H9 (cell line): Measurements from ENCODE around the gene TRH. TPM values are rescaled to one million over a fixed set of nuclear protein-coding genes. Genes with fewer than 3 reads are reported as not detected.

ENCODE experiments used
- DNase-seq: peaks from one replicate; pipeline ENCODE4 v3.0.0-alpha.2; 2017
- H2AFZ ChIP-seq: one replicate; pipeline ENCODE4 v1.6.1; 2013; ENCODE audit warnings: mild to moderate bottlenecking, low read length, control low read depth, moderate library complexity
- H2AK5ac ChIP-seq: 2 replicates; pipeline ENCODE4 v1.6.1; 2013; ENCODE audit warnings: low read length, control low read depth, mixed read lengths; ENCODE audit not compliant: insufficient read length
- H2BK120ac ChIP-seq: one replicate; pipeline ENCODE4 v1.6.1; 2013; ENCODE audit warnings: low read depth, mild to moderate bottlenecking, low read length, control low read depth, inconsistent platforms; ENCODE audit not compliant: poor library complexity, severe bottlenecking
- H2BK12ac ChIP-seq: 2 replicates; pipeline ENCODE4 v1.6.1; 2013; ENCODE audit warnings: low read length, control low read depth, mixed read lengths, low read depth; ENCODE audit not compliant: insufficient read length
- H2BK15ac ChIP-seq: 2 replicates; pipeline ENCODE4 v1.6.1; 2013; ENCODE audit warnings: low read depth, low read length, control low read depth
- H2BK20ac ChIP-seq: one replicate; pipeline ENCODE4 v1.6.1; 2013; ENCODE audit warnings: low read depth, mild to moderate bottlenecking, low read length, control low read depth, inconsistent platforms; ENCODE audit not compliant: poor library complexity, severe bottlenecking
- H2BK5ac ChIP-seq: 2 replicates; pipeline ENCODE4 v1.6.1; 2013; ENCODE audit warnings: low read length, control low read depth, mixed read lengths; ENCODE audit not compliant: insufficient read length
- H3K14ac ChIP-seq: 2 replicates; pipeline ENCODE4 v1.6.1; 2013; ENCODE audit warnings: low read length, control low read depth; ENCODE audit not compliant: insufficient read depth
- H3K18ac ChIP-seq: 2 replicates; pipeline ENCODE4 v1.6.1; 2013; ENCODE audit warnings: low read depth, mild to moderate bottlenecking, mixed read lengths, low read length, control low read depth; ENCODE audit not compliant: insufficient read length
- H3K23ac ChIP-seq: 2 replicates; pipeline ENCODE4 v1.6.1; 2013; ENCODE audit warnings: low read length, control low read depth, mixed read lengths, low read depth; ENCODE audit not compliant: insufficient read length
- H3K23me2 ChIP-seq: 2 replicates; pipeline ENCODE4 v1.6.1; 2013; ENCODE audit warnings: low read depth, mild to moderate bottlenecking, mixed read lengths, low read length, control low read depth; ENCODE audit not compliant: insufficient read length, poor library complexity, severe bottlenecking
- H3K27ac ChIP-seq: 2 replicates; pipeline ENCODE4 v1.5.1; 2013; ENCODE audit warnings: low read length, control low read depth, mixed read lengths, low read depth; ENCODE audit not compliant: insufficient read length
- H3K27me3 ChIP-seq: 2 replicates; pipeline ENCODE4 v1.6.1; 2013; ENCODE audit warnings: low read length, control low read depth, inconsistent platforms; ENCODE audit not compliant: insufficient read depth
- H3K4ac ChIP-seq: 2 replicates; pipeline ENCODE4 v1.6.1; 2013; ENCODE audit warnings: low read depth, mild to moderate bottlenecking, control low read depth, inconsistent platforms, low read length, moderate library complexity
- H3K4me1 ChIP-seq: 2 replicates; pipeline ENCODE4 v1.6.1; 2013; ENCODE audit warnings: low read length, control low read depth, inconsistent platforms; ENCODE audit not compliant: insufficient read depth
- H3K4me2 ChIP-seq: 2 replicates; pipeline ENCODE4 v1.6.1; 2013; ENCODE audit warnings: low read length, control low read depth, mixed read lengths; ENCODE audit not compliant: insufficient read length, insufficient read depth
- H3K56ac ChIP-seq: 2 replicates; pipeline ENCODE4 v1.6.1; 2013; ENCODE audit warnings: low read depth, mild to moderate bottlenecking, mixed read lengths, low read length, control low read depth; ENCODE audit not compliant: insufficient read length
- H3K79me1 ChIP-seq: 2 replicates; pipeline ENCODE4 v1.6.1; 2013; ENCODE audit warnings: low read depth, mild to moderate bottlenecking, moderate library complexity, low read length, control low read depth, inconsistent platforms; ENCODE audit not compliant: insufficient read depth, poor library complexity, severe bottlenecking
- H3K79me2 ChIP-seq: 2 replicates; pipeline ENCODE4 v1.6.1; 2013; ENCODE audit warnings: low read length, control low read depth, inconsistent platforms; ENCODE audit not compliant: insufficient read depth
- H3K9ac ChIP-seq: 2 replicates; pipeline ENCODE4 v1.6.1; 2013; ENCODE audit warnings: low read length, control low read depth, mixed read lengths; ENCODE audit not compliant: insufficient read length; ENCODE audit errors: extremely low read depth
- H3K9me3 ChIP-seq: one replicate; pipeline ENCODE4 v1.6.1; 2013; ENCODE audit warnings: low read depth, low read length, inconsistent platforms; ENCODE audit not compliant: control insufficient read depth
- H3T11ph ChIP-seq: one replicate; pipeline ENCODE4 v1.6.1; 2013; ENCODE audit warnings: mild to moderate bottlenecking, low read length, control low read depth, inconsistent platforms
- H4K20me1 ChIP-seq: one replicate; pipeline ENCODE4 v1.6.1; 2013; ENCODE audit not compliant: control insufficient read depth, insufficient read length, insufficient read depth
- H4K5ac ChIP-seq: 2 replicates; pipeline ENCODE4 v1.6.1; 2013; ENCODE audit warnings: low read depth, mild to moderate bottlenecking, mixed read lengths, low read length, control low read depth; ENCODE audit not compliant: insufficient read length
- H4K8ac ChIP-seq: replicated peaks from 2 replicates; pipeline ENCODE4 v1.6.1; 2013; ENCODE audit warnings: low read length, control low read depth, mixed read lengths, low read depth; ENCODE audit not compliant: insufficient read length
- H4K91ac ChIP-seq: 2 replicates; pipeline ENCODE4 v1.6.1; 2013; ENCODE audit warnings: low read depth, mild to moderate bottlenecking, moderate library complexity, mixed read lengths, low read length, control low read depth; ENCODE audit not compliant: insufficient read length
- H3K27ac Mint-ChIP-seq, 3 experiments: 2 replicates in 2 of 3; 3 replicates in 1 of 3; pipeline ENCODE4 v1.8.0; 2020 to 2021; ENCODE audit warnings: mixed read lengths in 3 of 3, mild to moderate bottlenecking in 1 of 3, moderate library complexity in 1 of 3
- H3K27me3 Mint-ChIP-seq: 2 replicates; pipeline ENCODE4 v1.8.0; 2021; ENCODE audit warnings: low read depth, mild to moderate bottlenecking, moderate library complexity, mixed read lengths
- H3K36me3 Mint-ChIP-seq, 3 experiments: 2 replicates in 2 of 3; 3 replicates in 1 of 3; pipeline ENCODE4 v1.8.0; 2020 to 2021; ENCODE audit warnings: low read depth in 3 of 3, mixed read lengths in 3 of 3; ENCODE audit not compliant: insufficient read depth in 1 of 3
- H3K4me1 Mint-ChIP-seq, 2 experiments: 2 replicates each; pipeline ENCODE4 v1.8.0; 2020; ENCODE audit warnings: mixed read lengths in 2 of 2
- H3K4me3 Mint-ChIP-seq, 2 experiments: 2 replicates in 1 of 2; 3 replicates in 1 of 2; pipeline ENCODE4 v1.8.0; 2020 to 2021; ENCODE audit warnings: mild to moderate bottlenecking in 2 of 2, mixed read lengths in 2 of 2, moderate library complexity in 1 of 2
- H3K9me3 Mint-ChIP-seq, 2 experiments: 2 replicates in 1 of 2; 3 replicates in 1 of 2; pipeline ENCODE4 v1.8.0; 2020; ENCODE audit warnings: mild to moderate bottlenecking in 2 of 2, mixed read lengths in 2 of 2, moderate library complexity in 1 of 2
- total RNA-seq: library from RNA; stranded (reverse); gene quantifications from 2 replicates; pipeline ENCODE4 v1.2.1, GENCODE V29; 2021
- TF ChIP-seq, protein P1 (sequence below): fragments of 200-600 bp; sonication (generic); conservative IDR thresholded peaks from 3 replicates; pipeline ENCODE4 v1.8.0; 2021; ENCODE audit warnings: antibody characterized with exemption, mild to moderate bottlenecking

The TRH gene
- total RNA-seq, 1 experiment from 2014 or later: not detected

GRCh38 chr3:129956936-129957335 lies 17.6 kb upstream of the TRH start:
- Histone ChIP-seq H3K27ac (no peak overlapping the region), H3K56ac (no peak overlapping the region), H2BK15ac (no peak overlapping the region), H3K9me3 (no peaks in the 10 kb centered on the region), H3K18ac (no peak overlapping the region), H3K23ac (no peak overlapping the region), H3K4ac (no peak overlapping the region), H3K4me1 (no peaks in the 10 kb centered on the region), H3K14ac (no peak overlapping the region; the same call in 1 of the 2 replicates), H2AFZ (no peak overlapping the region), H2BK20ac (no peak overlapping the region), H2BK12ac (no peak overlapping the region), H2BK120ac (no peak overlapping the region), H3K23me2 (no peaks in the 10 kb centered on the region), H4K20me1 (no peaks in the 10 kb centered on the region), H4K8ac (no peak overlapping the region), H3K9ac (no peak overlapping the region), H2AK5ac (no peak overlapping the region), H3K4me2 (no peak overlapping the region), H3T11ph (no peak overlapping the region), H3K27me3 (no peaks in the 10 kb centered on the region; the same call in 1 of the 2 replicates), H4K5ac (no peak overlapping the region), H3K79me2 (no peaks in the 10 kb centered on the region), H3K79me1 (no peaks in the 10 kb centered on the region), H2BK5ac (no peak overlapping the region), H4K91ac (no peak overlapping the region)
- no peaks in the 10 kb centered on the region for H3K36me3 Mint-ChIP-seq
- DNase-seq: no peak
- TF ChIP-seq, protein P1, sequence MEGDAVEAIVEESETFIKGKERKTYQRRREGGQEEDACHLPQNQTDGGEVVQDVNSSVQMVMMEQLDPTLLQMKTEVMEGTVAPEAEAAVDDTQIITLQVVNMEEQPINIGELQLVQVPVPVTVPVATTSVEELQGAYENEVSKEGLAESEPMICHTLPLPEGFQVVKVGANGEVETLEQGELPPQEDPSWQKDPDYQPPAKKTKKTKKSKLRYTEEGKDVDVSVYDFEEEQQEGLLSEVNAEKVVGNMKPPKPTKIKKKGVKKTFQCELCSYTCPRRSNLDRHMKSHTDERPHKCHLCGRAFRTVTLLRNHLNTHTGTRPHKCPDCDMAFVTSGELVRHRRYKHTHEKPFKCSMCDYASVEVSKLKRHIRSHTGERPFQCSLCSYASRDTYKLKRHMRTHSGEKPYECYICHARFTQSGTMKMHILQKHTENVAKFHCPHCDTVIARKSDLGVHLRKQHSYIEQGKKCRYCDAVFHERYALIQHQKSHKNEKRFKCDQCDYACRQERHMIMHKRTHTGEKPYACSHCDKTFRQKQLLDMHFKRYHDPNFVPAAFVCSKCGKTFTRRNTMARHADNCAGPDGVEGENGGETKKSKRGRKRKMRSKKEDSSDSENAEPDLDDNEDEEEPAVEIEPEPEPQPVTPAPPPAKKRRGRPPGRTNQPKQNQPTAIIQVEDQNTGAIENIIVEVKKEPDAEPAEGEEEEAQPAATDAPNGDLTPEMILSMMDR: no peak
- no peak overlapping the region for H3K4me3 Mint-ChIP-seq
- no peak overlapping the region for H3K27ac Mint-ChIP-seq
- H3K9me3 Mint-ChIP-seq: no peaks in the 10 kb centered on the region
- peaks cover 62% of the 10 kb centered on the region for H3K27me3 Mint-ChIP-seq
- peaks cover 3 to 17% of the 10 kb centered on the region in 2 experiments for H3K4me1 Mint-ChIP-seq
